Measurements from ENCODE around the gene FKBP11. TPM values are rescaled to one million over a fixed set of nuclear protein-coding genes. Genes with fewer than 3 reads are reported as not detected.

Gene FKBP11
- total and polyA plus RNA-seq, 2 experiments from 2014 or later, result 29.5 to 94.9 TPM

- H4K20me1 ChIP-seq (replicated peaks; ENCODE audit: insufficient read depth), result peaks cover 35% of the 10 kb centered on the region
- H3K4me3 ChIP-seq, result peak within 1 kb of the TSS; percentile 87
- Mint-ChIP-seq H3K27ac (peak within 1 kb of the TSS; percentile 97), H3K4me3 (peak within 1 kb of the TSS; percentile 97), H3K9me3 (no peaks in the 10 kb centered on the region; the same call in 2 of the 3 replicates), H3K27me3 (ENCODE audit: insufficient read depth, low read depth, poor library complexity) (peaks cover 17% of the 10 kb centered on the region), H3K4me1 (peaks cover 27% of the 10 kb centered on the region), H3K36me3 (ENCODE audit: low read depth) (peaks cover 31% of the 10 kb centered on the region)
- H3K27ac ChIP-seq (ENCODE audit: low read depth), result peak within 1 kb of the TSS; percentile 92
- 0 out of 2 replicates have a peak, but pooled peaks cover 2% of the 10 kb centered on the region for H3F3A ChIP-seq (replicated peaks; ENCODE audit: low read depth)
- peaks cover 11% of the 10 kb centered on the region; the same call in 1 of the 2 replicates for H3K36me3 ChIP-seq (ENCODE audit: insufficient read depth)
- peaks cover 15% of the 10 kb centered on the region for H3K4me1 ChIP-seq (ENCODE audit: insufficient read depth)
- H3K4me2 ChIP-seq, result peak within 1 kb of the TSS; percentile 88
- H3K27me3 ChIP-seq (ENCODE audit: insufficient read depth), result no peaks in the 10 kb centered on the region
- peaks cover 44% of the 10 kb centered on the region for H3K79me2 ChIP-seq (replicated peaks; ENCODE audit: insufficient read depth)
- peak within 1 kb of the TSS; percentile 99 for H2AFZ ChIP-seq
- ATAC-seq (peak; percentile 89), DNase-seq (ENCODE audit: low spot score) (peak; percentile 99)
- TF ChIP-seq POLR2AphosphoS5 (IDR thresholded peaks at IDR 0.05; ENCODE audit: low read depth), result peak; percentile 80
- no peak for TF ChIP-seq EZH2 (IDR thresholded peaks at IDR 0.05; ENCODE audit: low read depth, unreplicated experiment)
- TF ChIP-seq ZNF114 (CRISPR knock-in tag; IDR thresholded peaks at IDR 0.05), result no peak
- no peak for TF ChIP-seq ZNF331 (CRISPR knock-in tag; IDR thresholded peaks at IDR 0.05; ENCODE audit: low read depth)
- 0 out of 2 replicates have a peak, but pooled peaks have one; percentile 28 for TF ChIP-seq CREB1 (CRISPR knock-in tag; IDR thresholded peaks at IDR 0.05; ENCODE audit: low read depth)
- no peak for TF ChIP-seq NANOG (IDR thresholded peaks at IDR 0.05; ENCODE audit: borderline replicate concordance)
- TF ChIP-seq ETS1 (IDR thresholded peaks at IDR 0.05), result peak; percentile 58
- no peaks in the 10 kb centered on the region for H3K9me2 ChIP-seq (ENCODE audit: insufficient read depth)
Observed at GRCh38 chr12:48957141-48958048, 32.1 kb upstream of the FKBP11 start, which contains the start of gene ARF3. TSS of gene ARF3 (minus strand) at chr12:48957487. CDS start at chr12:48941095, 16,392 bp downstream.

DNA sequence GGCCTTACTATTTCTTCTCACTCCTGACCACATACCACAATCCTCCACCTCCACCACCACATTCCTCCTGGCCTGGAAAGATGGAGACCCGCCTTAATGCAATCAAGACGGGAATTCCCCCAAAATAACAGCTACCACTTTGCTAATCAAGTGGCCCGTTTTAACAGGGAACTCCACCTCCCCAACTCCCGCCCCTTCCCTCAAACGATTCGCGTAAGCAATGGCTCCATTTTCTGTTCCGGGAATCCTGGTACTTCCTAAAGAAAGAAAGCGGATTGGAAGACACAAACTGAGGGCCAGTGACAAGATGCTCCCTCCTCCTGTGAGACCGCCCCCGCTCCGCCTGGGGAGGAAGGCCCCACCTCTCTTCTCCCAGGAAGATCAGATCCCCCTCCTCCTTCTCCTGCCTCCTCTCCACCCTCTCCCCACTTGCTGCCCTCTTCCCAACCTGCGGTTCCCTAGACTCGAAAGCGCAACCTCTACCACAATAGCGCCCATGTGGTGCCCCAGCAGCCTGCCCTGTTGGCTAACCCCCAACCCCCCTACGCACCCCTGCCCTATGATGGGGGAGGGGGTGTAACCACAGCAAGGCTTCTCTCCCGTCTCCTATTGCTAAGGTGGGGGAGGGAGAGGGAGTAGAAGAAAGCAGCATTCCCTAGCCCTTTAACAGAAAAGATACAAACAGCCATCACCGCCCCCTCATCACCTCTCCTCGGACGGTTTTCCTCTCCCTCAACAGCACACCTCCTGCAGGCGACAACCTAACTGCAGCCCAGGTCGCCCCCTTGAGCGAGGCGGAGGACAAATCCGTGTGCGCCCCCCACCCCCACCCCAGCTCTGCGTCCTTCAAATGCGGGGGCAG, 31.2 kb upstream of the FKBP11 start:
- H3F3A ChIP-seq (replicated peaks; ENCODE audit: low read depth), result 0 out of 2 replicates have a peak, but pooled peaks cover 2% of the 10 kb centered on the region
- H3K4me2 ChIP-seq, result peak overlapping the region; percentile 88
- TF ChIP-seq CREB1 (CRISPR knock-in tag; IDR thresholded peaks at IDR 0.05; ENCODE audit: low read depth) (peak; percentile 63), CTCF (conservative IDR thresholded peaks at IDR 0.05; ENCODE audit: low read depth in 2 of 2) (peak; percentile 1 to 34; a peak in 1 of 4 replicates), ETS1 (IDR thresholded peaks at IDR 0.05) (0 out of 2 replicates have a peak, but pooled peaks have one; percentile 42), POLR2AphosphoS5 (IDR thresholded peaks at IDR 0.05; ENCODE audit: low read depth) (peak; percentile 63), ZNF114 (CRISPR knock-in tag; IDR thresholded peaks at IDR 0.05) (no peak), EZH2phosphoT487 (IDR thresholded peaks at IDR 0.05; ENCODE audit: unreplicated experiment) (no peak)
- Mint-ChIP-seq H3K27ac (peak overlapping the region; percentile 97), H3K9me3 (no peaks in the 10 kb centered on the region; the same call in 2 of the 3 replicates), H3K36me3 (ENCODE audit: low read depth) (peaks cover 35% of the 10 kb centered on the region), H3K4me1 (peaks cover 27% of the 10 kb centered on the region), H3K4me3 (peak overlapping the region; percentile 97), H3K27me3 (ENCODE audit: insufficient read depth, low read depth, poor library complexity) (peaks cover 17% of the 10 kb centered on the region)
- H3K9me2 ChIP-seq (ENCODE audit: insufficient read depth), result no peaks in the 10 kb centered on the region
- peaks cover 11% of the 10 kb centered on the region; the same call in 1 of the 2 replicates for H3K36me3 ChIP-seq (ENCODE audit: insufficient read depth)
- 0 out of 2 replicates have a peak overlapping the region, but pooled peaks have one; percentile 56 for H2AFZ ChIP-seq
- ATAC-seq (peak; percentile 71), DNase-seq (ENCODE audit: low spot score) (peak; percentile 98)
- H3K27ac ChIP-seq (ENCODE audit: low read depth), result peak overlapping the region; percentile 92
- H3K4me3 ChIP-seq, result peak overlapping the region; percentile 87
- H3K27me3 ChIP-seq (ENCODE audit: insufficient read depth), result no peaks in the 10 kb centered on the region
- H3K79me2 ChIP-seq (replicated peaks; ENCODE audit: insufficient read depth), result peaks cover 53% of the 10 kb centered on the region
- peaks cover 41% of the 10 kb centered on the region for H4K20me1 ChIP-seq (replicated peaks; ENCODE audit: insufficient read depth)
- peaks cover 15% of the 10 kb centered on the region for H3K4me1 ChIP-seq (ENCODE audit: insufficient read depth)

Data from GM23338 (cell line).